SK-N-SH (cell line): ENCODE measurements around the gene IMMP1L. TPM values are rescaled to one million over a fixed set of nuclear protein-coding genes. Genes with fewer than 3 reads are reported as not detected.

ENCODE experiments used
- CTCF ChIA-PET: fragments of 300-600, 350-600 bp; formaldehyde crosslinking; extraction: SDS; loops from one replicate; lab custom pipeline; 2021; lab: Yijun Ruan, JAX
- POLR2A ChIA-PET: fragments of 350-600 bp; sonication (Branson Sonifier 250); formaldehyde crosslinking; extraction: SDS; loops from one replicate; lab custom pipeline; 2020; ENCODE audit warnings: antibody characterized with exemption, inconsistent platforms; lab: Yijun Ruan, JAX
- DNase-seq: peaks from one replicate; pipeline ENCODE4 v3.0.0; 2012
- H2AFZ ChIP-seq: fragments of 200-600 bp; sonication (generic); 2 replicates; pipeline ENCODE4 v1.8.1; 2016; ENCODE audit warnings: antibody characterized with exemption, mild to moderate bottlenecking, low read depth
- H3F3A ChIP-seq: fragments of 200-600 bp; sonication (generic); replicated peaks from 2 replicates; pipeline ENCODE3; 2016; ENCODE audit warnings: antibody characterized with exemption, mild to moderate bottlenecking; ENCODE audit not compliant: insufficient read depth
- H3K27ac ChIP-seq, 2 experiments: fragments of 200-500 bp in 1 of 2; fragments of 200-600 bp in 1 of 2; sonication (Bioruptor generic) in 1 of 2; sonication (generic), shearing (Covaris generic) in 1 of 2; 2 replicates each; pipeline versions ENCODE4 v1.5.1 to v1.6.1; 2014 to 2016; ENCODE audit warnings: low read depth in 2 of 2, inconsistent platforms in 1 of 2, low read length in 1 of 2, mild to moderate bottlenecking in 1 of 2, mixed read lengths in 1 of 2
- H3K27me3 ChIP-seq: fragments of 200-600 bp; sonication (generic), shearing (Covaris generic); 2 replicates; pipeline ENCODE4 v1.6.1; 2016; ENCODE audit warnings: mixed run types; ENCODE audit not compliant: insufficient read depth
- H3K36me3 ChIP-seq, 2 experiments: fragments of 200-500 bp in 1 of 2; fragments of 200-600 bp in 1 of 2; sonication (Bioruptor generic) in 1 of 2; sonication (generic) in 1 of 2; replicated peaks in 1 of 2; 2 replicates each; pipeline versions ENCODE3 to v1.5.1; 2014 to 2016; ENCODE audit warnings: low read length in 1 of 2, mild to moderate bottlenecking in 1 of 2; ENCODE audit not compliant: insufficient read depth in 2 of 2, control insufficient read depth in 1 of 2
- H3K4me1 ChIP-seq, 2 experiments: fragments of 200-500 bp in 1 of 2; fragments of 200-600 bp in 1 of 2; sonication (Bioruptor generic) in 1 of 2; sonication (generic), shearing (Covaris generic) in 1 of 2; 2 replicates each; pipeline versions ENCODE4 v1.5.1 to v1.6.1; 2014 to 2016; ENCODE audit warnings: low read depth in 1 of 2, low read length in 1 of 2, mixed run types in 1 of 2; ENCODE audit not compliant: insufficient read depth in 2 of 2, control insufficient read depth in 1 of 2
- H3K4me2 ChIP-seq: fragments of 200-600 bp; sonication (generic), shearing (Covaris generic); 2 replicates; pipeline ENCODE4 v1.6.1; 2017; ENCODE audit warnings: mixed run types
- H3K4me3 ChIP-seq, 2 experiments: fragments of 200-500 bp in 1 of 2; fragments of 200-600 bp in 1 of 2; sonication (Bioruptor generic) in 1 of 2; sonication (generic), shearing (Covaris generic) in 1 of 2; 2 replicates each; pipeline versions ENCODE4 v1.5.1 to v1.8.1; 2014 to 2016; ENCODE audit warnings: low read depth in 2 of 2, inconsistent platforms in 1 of 2, low read length in 1 of 2, mild to moderate bottlenecking in 1 of 2, mixed read lengths in 1 of 2, moderate library complexity in 1 of 2
- H3K79me2 ChIP-seq: fragments of 200-600 bp; sonication (generic); 2 replicates; pipeline ENCODE4 v1.8.1; 2017; ENCODE audit warnings: mild to moderate bottlenecking; ENCODE audit not compliant: insufficient read depth
- H3K9ac ChIP-seq: fragments of 200-600 bp; sonication (generic); 2 replicates; pipeline ENCODE4 v1.6.1; 2017; ENCODE audit warnings: mixed run types
- H3K9me2 ChIP-seq: fragments of 200-600 bp; sonication (generic); 2 replicates; pipeline ENCODE4 v1.6.1; 2017; ENCODE audit warnings: mixed run types
- H3K9me3 ChIP-seq: fragments of 200-600 bp; sonication (generic); 2 replicates; pipeline ENCODE4 v1.6.1; 2017; ENCODE audit warnings: mixed run types, mild to moderate bottlenecking, moderate library complexity
- H4K20me1 ChIP-seq: fragments of 200-600 bp; sonication (generic); 2 replicates; pipeline ENCODE4 v1.6.1; 2017; ENCODE audit warnings: mild to moderate bottlenecking, mixed run types; ENCODE audit not compliant: insufficient read depth
- CHD2 ChIP-seq: fragments of 150-350 bp; IDR thresholded peaks from 2 replicates; pipeline ENCODE4 v1.6.1; 2018; ENCODE audit warnings: low read length; ENCODE audit not compliant: partially characterized antibody
- FOSL2 ChIP-seq: IDR thresholded peaks from 2 replicates; pipeline ENCODE4 v1.4.0; 2012; ENCODE audit warnings: low read depth, mild to moderate bottlenecking, moderate library complexity, borderline replicate concordance
- JUND ChIP-seq: IDR thresholded peaks from 2 replicates; pipeline ENCODE4 v1.4.0; 2012
- MEF2A ChIP-seq: IDR thresholded peaks from 2 replicates; pipeline ENCODE4 v1.4.0; 2012; ENCODE audit warnings: low read depth, borderline replicate concordance
- NRF1 ChIP-seq: IDR thresholded peaks from 2 replicates; pipeline ENCODE4 v1.6.1; 2012; ENCODE audit warnings: low read depth, mild to moderate bottlenecking, low read length
- PBX3 ChIP-seq: IDR thresholded peaks from 2 replicates; pipeline ENCODE4; 2012
- SIN3A ChIP-seq: IDR thresholded peaks from 2 replicates; pipeline ENCODE4 v1.6.1; 2012; ENCODE audit warnings: low read depth, mild to moderate bottlenecking, low read length, moderate library complexity, borderline replicate concordance
- TCF12 ChIP-seq: IDR thresholded peaks from 2 replicates; pipeline ENCODE4 v1.4.0; 2012
- YY1 ChIP-seq: IDR thresholded peaks from 2 replicates; pipeline ENCODE4 v1.4.0; 2012; ENCODE audit warnings: low read depth, mild to moderate bottlenecking
- WGBS: methylation state at CpG from one replicate; pipeline ENCODE4 v1.1.6; 2017; ENCODE audit warnings: low lambda C conversion rate; 5-methylcytosine and 5-hydroxymethylcytosine counted together
- polyA plus RNA-seq, 3 experiments: library from polyadenylated mRNA; depleted of rRNA; stranded (reverse); fragments of >200 nt; gene quantifications; 2 replicates each; pipeline ENCODE4 v1.2.3, GENCODE V29; 2012
- TF ChIP-seq, protein P1 (sequence below): IDR thresholded peaks from 2 replicates; pipeline ENCODE4 v1.4.0; 2012; ENCODE audit warnings: low read depth, borderline replicate concordance
- TF ChIP-seq, protein P2 (sequence below): IDR thresholded peaks from 2 replicates; pipeline ENCODE4 v1.6.1; 2012; ENCODE audit warnings: mild to moderate bottlenecking, low read depth, low read length, moderate library complexity

The IMMP1L gene
- polyA plus RNA-seq, 1 of the 3 experiments (the other 2 are of a cell fraction): 40.9 TPM

DNA sequence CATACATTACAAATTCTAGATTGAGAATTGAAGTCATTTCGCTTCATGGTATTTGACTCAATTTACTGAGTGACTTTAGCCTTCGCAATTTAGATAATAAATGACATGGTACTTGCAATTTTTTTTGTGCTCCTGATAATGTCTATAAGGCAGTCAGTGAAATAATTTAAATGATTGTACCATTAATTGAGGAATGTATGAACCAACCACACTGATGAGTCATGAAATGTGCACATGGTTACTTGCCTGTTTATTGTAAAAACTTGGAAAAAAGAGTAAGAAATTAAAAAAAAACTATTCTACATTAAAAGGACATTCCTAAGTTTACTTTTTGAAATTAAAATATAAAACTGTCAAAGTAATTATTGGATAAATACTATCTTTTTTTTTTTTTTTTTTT is 96.5 kb downstream of the IMMP1L start:
- Histone ChIP-seq H3K4me2 (no peak overlapping the region), H3K79me2 (no peaks in the 10 kb centered on the region), H4K20me1 (no peaks in the 10 kb centered on the region), H3F3A (peaks cover 3% of the 10 kb centered on the region), H3K4me1 (peaks cover 0 to 8% of the 10 kb centered on the region in 2 experiments; a peak in 2 of 4 replicates), H3K27ac (no peak overlapping the region), H2AFZ (no peak overlapping the region), H3K36me3 (no peaks in the 10 kb centered on the region), H3K27me3 (no peaks in the 10 kb centered on the region), H3K9ac (no peak overlapping the region), H3K9me2 (no peaks in the 10 kb centered on the region), H3K9me3 (no peaks in the 10 kb centered on the region), H3K4me3 (no peak overlapping the region)
- ChIA-PET POLR2A (no interaction called here), CTCF (no interaction called here)
- TF ChIP-seq, protein P1, sequence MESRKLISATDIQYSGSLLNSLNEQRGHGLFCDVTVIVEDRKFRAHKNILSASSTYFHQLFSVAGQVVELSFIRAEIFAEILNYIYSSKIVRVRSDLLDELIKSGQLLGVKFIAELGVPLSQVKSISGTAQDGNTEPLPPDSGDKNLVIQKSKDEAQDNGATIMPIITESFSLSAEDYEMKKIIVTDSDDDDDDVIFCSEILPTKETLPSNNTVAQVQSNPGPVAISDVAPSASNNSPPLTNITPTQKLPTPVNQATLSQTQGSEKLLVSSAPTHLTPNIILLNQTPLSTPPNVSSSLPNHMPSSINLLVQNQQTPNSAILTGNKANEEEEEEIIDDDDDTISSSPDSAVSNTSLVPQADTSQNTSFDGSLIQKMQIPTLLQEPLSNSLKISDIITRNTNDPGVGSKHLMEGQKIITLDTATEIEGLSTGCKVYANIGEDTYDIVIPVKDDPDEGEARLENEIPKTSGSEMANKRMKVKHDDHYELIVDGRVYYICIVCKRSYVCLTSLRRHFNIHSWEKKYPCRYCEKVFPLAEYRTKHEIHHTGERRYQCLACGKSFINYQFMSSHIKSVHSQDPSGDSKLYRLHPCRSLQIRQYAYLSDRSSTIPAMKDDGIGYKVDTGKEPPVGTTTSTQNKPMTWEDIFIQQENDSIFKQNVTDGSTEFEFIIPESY: no peak
- peak; percentile 49; the same call in 1 of the 2 replicates for TF ChIP-seq FOSL2
- no peak for TF ChIP-seq MEF2A
- TF ChIP-seq TCF12: peak; percentile 57
- peak; percentile 48; the same call in 1 of the 2 replicates for TF ChIP-seq JUND
- 85% methylated on average over 2 of the region's 2 CpGs for WGBS
- no peak for DNase-seq

GRCh38 chr11:31408201-31408600 is 101.2 kb downstream of the IMMP1L start:
- H3K9ac ChIP-seq: no peak overlapping the region
- DNase-seq: no peak
- no peaks in the 10 kb centered on the region for H3K9me2 ChIP-seq
- H3F3A ChIP-seq: peaks cover 3% of the 10 kb centered on the region
- H3K9me3 ChIP-seq: no peaks in the 10 kb centered on the region
- H3K4me2 ChIP-seq: no peak overlapping the region
- H3K27me3 ChIP-seq: no peaks in the 10 kb centered on the region
- H3K36me3 ChIP-seq: no peaks in the 10 kb centered on the region
- no peaks in the 10 kb centered on the region for H3K79me2 ChIP-seq
- H3K4me3 ChIP-seq: no peak overlapping the region
- ChIA-PET CTCF (interaction anchor here (1.8 kb wide), 1 partner anchor 11 kb away, joined by 5 read pairs; no protein-coding TSS in a partner anchor), POLR2A (no interaction called here)
- H3K27ac ChIP-seq: no peak overlapping the region
- 98% methylated on average over 2 of the region's 2 CpGs for WGBS
- TF ChIP-seq, protein P2, sequence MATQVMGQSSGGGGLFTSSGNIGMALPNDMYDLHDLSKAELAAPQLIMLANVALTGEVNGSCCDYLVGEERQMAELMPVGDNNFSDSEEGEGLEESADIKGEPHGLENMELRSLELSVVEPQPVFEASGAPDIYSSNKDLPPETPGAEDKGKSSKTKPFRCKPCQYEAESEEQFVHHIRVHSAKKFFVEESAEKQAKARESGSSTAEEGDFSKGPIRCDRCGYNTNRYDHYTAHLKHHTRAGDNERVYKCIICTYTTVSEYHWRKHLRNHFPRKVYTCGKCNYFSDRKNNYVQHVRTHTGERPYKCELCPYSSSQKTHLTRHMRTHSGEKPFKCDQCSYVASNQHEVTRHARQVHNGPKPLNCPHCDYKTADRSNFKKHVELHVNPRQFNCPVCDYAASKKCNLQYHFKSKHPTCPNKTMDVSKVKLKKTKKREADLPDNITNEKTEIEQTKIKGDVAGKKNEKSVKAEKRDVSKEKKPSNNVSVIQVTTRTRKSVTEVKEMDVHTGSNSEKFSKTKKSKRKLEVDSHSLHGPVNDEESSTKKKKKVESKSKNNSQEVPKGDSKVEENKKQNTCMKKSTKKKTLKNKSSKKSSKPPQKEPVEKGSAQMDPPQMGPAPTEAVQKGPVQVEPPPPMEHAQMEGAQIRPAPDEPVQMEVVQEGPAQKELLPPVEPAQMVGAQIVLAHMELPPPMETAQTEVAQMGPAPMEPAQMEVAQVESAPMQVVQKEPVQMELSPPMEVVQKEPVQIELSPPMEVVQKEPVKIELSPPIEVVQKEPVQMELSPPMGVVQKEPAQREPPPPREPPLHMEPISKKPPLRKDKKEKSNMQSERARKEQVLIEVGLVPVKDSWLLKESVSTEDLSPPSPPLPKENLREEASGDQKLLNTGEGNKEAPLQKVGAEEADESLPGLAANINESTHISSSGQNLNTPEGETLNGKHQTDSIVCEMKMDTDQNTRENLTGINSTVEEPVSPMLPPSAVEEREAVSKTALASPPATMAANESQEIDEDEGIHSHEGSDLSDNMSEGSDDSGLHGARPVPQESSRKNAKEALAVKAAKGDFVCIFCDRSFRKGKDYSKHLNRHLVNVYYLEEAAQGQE: no peak
- TF ChIP-seq NRF1 (no peak), PBX3 (no peak), MEF2A (no peak), SIN3A (no peak), YY1 (no peak), JUND (no peak), CHD2 (no peak)
- no peak overlapping the region for H2AFZ ChIP-seq
- no peaks in the 10 kb centered on the region for H4K20me1 ChIP-seq
- H3K4me1 ChIP-seq: peaks cover 0 to 8% of the 10 kb centered on the region in 2 experiments; a peak in 1 of 4 replicates
